ENCODE data around the gene BET1L. TPM values are rescaled to one million over a fixed set of nuclear protein-coding genes. Genes with fewer than 3 reads are reported as not detected.

Gene BET1L
- total and polyA plus RNA-seq, 12 donors: 16.2 to 89.7 (median 45.5) TPM

DNA sequence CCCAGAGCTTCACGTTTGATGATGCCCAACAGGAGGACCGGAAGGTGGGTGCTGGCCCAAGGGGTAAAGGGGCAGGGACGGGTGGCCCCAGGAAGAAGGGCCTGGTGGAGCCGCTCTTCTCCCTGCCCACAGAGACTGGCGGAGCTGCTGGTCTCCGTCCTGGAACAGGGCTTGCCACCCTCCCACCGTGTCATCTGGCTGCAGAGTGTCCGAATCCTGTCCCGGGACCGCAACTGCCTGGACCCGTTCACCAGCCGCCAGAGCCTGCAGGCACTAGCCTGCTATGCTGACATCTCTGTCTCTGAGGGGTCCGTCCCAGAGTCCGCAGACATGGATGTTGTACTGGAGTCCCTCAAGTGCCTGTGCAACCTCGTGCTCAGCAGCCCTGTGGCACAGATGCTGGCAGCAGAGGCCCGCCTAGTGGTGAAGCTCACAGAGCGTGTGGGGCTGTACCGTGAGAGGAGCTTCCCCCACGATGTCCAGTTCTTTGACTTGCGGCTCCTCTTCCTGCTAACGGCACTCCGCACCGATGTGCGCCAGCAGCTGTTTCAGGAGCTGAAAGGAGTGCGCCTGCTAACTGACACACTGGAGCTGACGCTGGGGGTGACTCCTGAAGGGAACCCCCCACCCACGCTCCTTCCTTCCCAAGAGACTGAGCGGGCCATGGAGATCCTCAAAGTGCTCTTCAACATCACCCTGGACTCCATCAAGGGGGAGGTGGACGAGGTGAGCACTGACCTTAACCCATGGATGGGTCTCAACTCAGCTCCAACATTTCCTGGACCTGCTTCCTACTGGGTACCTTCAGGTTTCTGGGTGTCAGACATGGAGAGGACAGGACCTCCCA is 2.3 kb upstream of the BET1L start:
- TF ChIP-seq, protein P1, sequence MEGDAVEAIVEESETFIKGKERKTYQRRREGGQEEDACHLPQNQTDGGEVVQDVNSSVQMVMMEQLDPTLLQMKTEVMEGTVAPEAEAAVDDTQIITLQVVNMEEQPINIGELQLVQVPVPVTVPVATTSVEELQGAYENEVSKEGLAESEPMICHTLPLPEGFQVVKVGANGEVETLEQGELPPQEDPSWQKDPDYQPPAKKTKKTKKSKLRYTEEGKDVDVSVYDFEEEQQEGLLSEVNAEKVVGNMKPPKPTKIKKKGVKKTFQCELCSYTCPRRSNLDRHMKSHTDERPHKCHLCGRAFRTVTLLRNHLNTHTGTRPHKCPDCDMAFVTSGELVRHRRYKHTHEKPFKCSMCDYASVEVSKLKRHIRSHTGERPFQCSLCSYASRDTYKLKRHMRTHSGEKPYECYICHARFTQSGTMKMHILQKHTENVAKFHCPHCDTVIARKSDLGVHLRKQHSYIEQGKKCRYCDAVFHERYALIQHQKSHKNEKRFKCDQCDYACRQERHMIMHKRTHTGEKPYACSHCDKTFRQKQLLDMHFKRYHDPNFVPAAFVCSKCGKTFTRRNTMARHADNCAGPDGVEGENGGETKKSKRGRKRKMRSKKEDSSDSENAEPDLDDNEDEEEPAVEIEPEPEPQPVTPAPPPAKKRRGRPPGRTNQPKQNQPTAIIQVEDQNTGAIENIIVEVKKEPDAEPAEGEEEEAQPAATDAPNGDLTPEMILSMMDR (IDR thresholded peaks at IDR 0.05): no peak
- TF ChIP-seq POLR2A (IDR thresholded peaks at IDR 0.05): no peak
- Histone ChIP-seq H3K27me3 (no peaks in the 10 kb centered on the region), H3K27ac (peak overlapping the region in 4 of 5 donors; percentile 97 to 99 (median 98)), H3K36me3 (replicated peaks in 1 of 2) (peaks cover 0 to 61% of the 10 kb centered on the region in 2 donors), H3K4me1 (replicated peaks in 1 of 2) (peaks cover 19 to 38% of the 10 kb centered on the region in 2 donors), H3K9me3 (replicated peaks in 1 of 3) (no peaks in the 10 kb centered on the region), H3K4me3 (peak overlapping the region in 3 of 4 donors; percentile 4 to 98 (median 92))
- WGBS, 4 donors: 45 to 77% (median 49%) methylated on average over 10 to 29 of the region's 29 CpGs
- DNase-seq: peak in 3 of 7 donors; percentile 25 to 58 (median 33)
- intact Hi-C loops (cut with DNase I): no loop called here

DNA sequence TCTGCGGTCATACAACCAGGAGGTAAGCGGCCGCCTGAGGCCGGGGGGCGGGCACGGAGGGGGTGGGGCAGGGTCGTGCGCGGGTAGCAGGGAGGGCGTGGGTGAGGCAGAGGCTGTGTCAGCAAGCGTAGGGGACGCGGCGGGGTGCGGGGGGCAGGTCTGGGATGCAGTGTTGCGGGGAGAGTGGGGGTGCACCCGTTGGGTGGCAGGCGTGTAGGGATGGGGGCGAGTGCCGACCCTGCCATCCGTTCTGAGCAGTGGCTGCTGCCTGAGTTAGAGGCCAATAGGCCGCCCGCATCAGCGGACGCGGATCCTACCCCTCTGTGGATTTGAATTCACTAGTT is 1.7 kb upstream of the BET1L start:
- Histone ChIP-seq H3K27ac (peak overlapping the region; percentile 97 to 99 (median 99)), H3K4me1 (replicated peaks in 1 of 2) (peaks cover 19 to 41% of the 10 kb centered on the region in 2 donors), H3K4me3 (peak overlapping the region; percentile 4 to 98 (median 62)), H3K9me3 (replicated peaks in 1 of 3) (no peaks in the 10 kb centered on the region), H3K27me3 (no peaks in the 10 kb centered on the region), H3K36me3 (replicated peaks in 1 of 2) (peaks cover 0 to 61% of the 10 kb centered on the region in 2 donors)
- DNase-seq: peak in 4 of 7 donors; percentile 34 to 56 (median 50)
- intact Hi-C loops (cut with DNase I): no loop called here
- no peak for TF ChIP-seq POLR2A (IDR thresholded peaks at IDR 0.05)
- TF ChIP-seq, protein P1 (IDR thresholded peaks at IDR 0.05): no peak
- 0 to 2% (median 0%) methylated on average over 8 to 26 of the region's 26 CpGs; no CpG with 5 or more reads in 1 of the 4 donors for WGBS, 4 donors

DNA sequence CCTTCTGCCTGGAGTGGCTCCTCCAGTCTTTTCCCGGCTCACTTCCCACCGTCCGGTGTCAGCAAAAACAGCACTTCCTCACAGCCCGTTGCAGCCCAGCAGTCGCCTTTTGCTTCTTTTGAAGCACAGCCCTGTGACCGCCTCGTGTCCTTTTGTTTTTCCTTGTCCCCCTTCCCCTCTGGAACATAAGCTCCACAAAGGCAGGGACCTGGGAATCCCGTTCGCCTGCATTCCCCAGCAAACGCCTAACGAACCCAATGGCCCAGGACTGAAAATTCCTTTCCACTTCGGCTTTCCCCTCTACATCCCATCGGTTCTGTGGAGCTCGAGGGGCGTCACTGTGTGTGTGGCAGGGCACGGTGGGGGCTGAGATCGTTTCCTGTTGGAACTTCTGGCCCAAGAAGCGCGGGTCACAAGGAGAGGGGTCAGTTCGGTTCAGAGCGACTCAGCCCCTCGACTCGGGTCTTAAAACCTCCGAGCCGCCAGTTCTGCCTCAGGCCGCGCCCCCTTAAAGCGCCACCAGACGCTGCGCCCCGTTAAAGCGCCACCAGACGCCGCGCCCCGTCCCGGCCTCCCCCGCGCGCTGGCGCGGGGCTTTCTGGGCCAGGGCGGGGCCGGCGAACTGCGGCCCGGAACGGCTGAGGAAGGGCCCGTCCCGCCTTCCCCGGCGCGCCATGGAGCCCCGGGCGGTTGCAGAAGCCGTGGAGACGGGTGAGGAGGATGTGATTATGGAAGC is 1.1 kb upstream of the BET1L start:
- Histone ChIP-seq H3K4me3 (peak overlapping the region; percentile 36 to 98 (median 70)), H3K36me3 (replicated peaks in 1 of 2) (peaks cover 0 to 60% of the 10 kb centered on the region in 2 donors), H3K9me3 (replicated peaks in 1 of 3) (no peaks in the 10 kb centered on the region), H3K4me1 (replicated peaks in 1 of 2) (peaks cover 19 to 44% of the 10 kb centered on the region in 2 donors), H3K27ac (peak overlapping the region; percentile 97 to 99 (median 99)), H3K27me3 (no peaks in the 10 kb centered on the region)
- intact Hi-C loops (cut with DNase I): no loop called here
- peak; percentile 75 to 89 (median 83) for DNase-seq
- 0 to 1% (median 1%) methylated on average over 29 to 57 of the region's 57 CpGs for WGBS, 4 donors
- TF ChIP-seq POLR2A (IDR thresholded peaks at IDR 0.05): peak; percentile 60 to 78
- TF ChIP-seq, protein P1 (IDR thresholded peaks at IDR 0.05): no peak

DNA sequence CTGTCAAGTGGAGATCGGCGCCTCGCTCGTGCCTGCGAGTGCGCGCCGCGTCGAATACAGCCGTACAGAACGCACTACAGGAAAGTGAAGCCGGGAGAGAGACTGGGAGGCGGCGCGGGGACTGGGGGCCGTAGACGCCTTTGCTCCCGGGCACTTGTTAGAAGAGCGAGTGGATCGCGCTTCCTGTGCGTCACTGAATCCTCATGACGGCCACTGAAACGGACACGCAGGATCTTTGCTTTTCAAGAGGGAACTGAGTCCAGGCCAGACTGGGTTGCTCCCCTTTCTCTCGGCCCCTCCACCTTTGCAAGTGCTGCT is 623 bp upstream of the BET1L start:
- Histone ChIP-seq H3K27me3 (no peaks in the 10 kb centered on the region), H3K4me1 (replicated peaks in 1 of 2) (peaks cover 19 to 44% of the 10 kb centered on the region in 2 donors), H3K27ac (peak overlapping the region; percentile 97 to 99 (median 99)), H3K36me3 (replicated peaks in 1 of 2) (peaks cover 0 to 60% of the 10 kb centered on the region in 2 donors), H3K9me3 (replicated peaks in 1 of 3) (no peaks in the 10 kb centered on the region), H3K4me3 (peak overlapping the region; percentile 36 to 98 (median 70))
- 0 to 5% (median 0%) methylated on average over 4 to 27 of the region's 27 CpGs for WGBS, 4 donors
- intact Hi-C loops (cut with DNase I): no loop called here
- DNase-seq: peak in 6 of 7 donors; percentile 60 to 85 (median 64)
- no peak for TF ChIP-seq POLR2A (IDR thresholded peaks at IDR 0.05)
- TF ChIP-seq, protein P1 (IDR thresholded peaks at IDR 0.05): no peak
